Epithelial cell of proximal tubule (primary cell): ENCODE data around the gene SACM1L. TPM values are rescaled to one million over a fixed set of nuclear protein-coding genes. Genes with fewer than 3 reads are reported as not detected.
"Not testable (repeated sequence)": the region's sequence is repeated elsewhere in the genome, so short reads cannot be mapped to it uniquely, and the experiment has no call there.

Experiments used
- DNase-seq: peaks from one replicate; pipeline ENCODE4 v3.0.0-alpha.2; 2011; ENCODE audit warnings: low read depth
- H3K4me3 ChIP-seq: 2 replicates; pipeline ENCODE4 v1.5.1; 2011; ENCODE audit warnings: low read depth, mild to moderate bottlenecking, low read length
- CTCF ChIP-seq: conservative IDR thresholded peaks from 2 replicates; pipeline ENCODE4 v1.5.1; 2012; ENCODE audit warnings: low read depth, mild to moderate bottlenecking, low read length
- total RNA-seq: library from RNA; depleted of rRNA; stranded (reverse); fragments of >200 nt; gene quantifications from 2 replicates; pipeline ENCODE4 v1.2.3, GENCODE V29; 2015

The SACM1L gene
- total RNA-seq, 1 donor from 2014 or later, result 15.2 TPM

DNA sequence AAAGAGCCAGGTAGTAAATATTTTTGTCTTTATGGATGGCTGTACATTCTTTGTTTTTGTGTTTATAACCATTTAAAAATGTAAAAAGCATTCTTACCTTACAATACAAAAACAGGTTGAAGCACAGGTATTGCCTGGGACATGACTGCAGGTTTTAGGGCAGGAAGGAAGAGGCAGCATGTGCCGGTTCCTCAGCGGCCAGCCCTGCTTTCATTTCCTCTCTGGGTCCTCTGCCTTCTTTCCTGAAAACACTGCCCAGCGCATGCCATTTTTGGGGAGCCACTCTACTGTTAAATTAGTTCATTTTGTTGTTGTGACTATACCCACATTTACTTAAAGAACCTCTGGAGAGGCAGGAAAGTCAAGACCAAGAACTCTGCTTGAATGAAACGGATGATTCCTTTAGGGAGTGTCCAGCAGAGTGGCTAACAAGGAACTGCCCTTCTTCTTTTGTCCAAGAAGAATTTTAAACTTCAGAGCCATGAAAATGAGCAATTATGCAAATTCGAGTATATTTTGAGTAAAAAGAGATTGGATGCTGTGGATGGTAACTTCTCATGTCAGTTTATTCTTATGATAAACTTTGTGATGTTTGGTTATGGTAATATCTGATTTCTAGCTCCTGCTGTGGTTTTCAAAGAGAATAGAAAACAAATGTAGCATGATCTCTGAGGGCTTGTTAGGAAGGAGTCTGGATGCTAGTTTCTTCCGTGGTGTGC lies 52.7 kb downstream of the SACM1L start:
- H3K4me3 ChIP-seq, result no peak overlapping the region
- no peak for TF ChIP-seq CTCF
- DNase-seq, result no peak

- TF ChIP-seq CTCF, result no peak
- H3K4me3 ChIP-seq, result no peak overlapping the region
Measured at GRCh38 chr3:45742461-45743089, 53.4 kb downstream of the SACM1L start.

DNA sequence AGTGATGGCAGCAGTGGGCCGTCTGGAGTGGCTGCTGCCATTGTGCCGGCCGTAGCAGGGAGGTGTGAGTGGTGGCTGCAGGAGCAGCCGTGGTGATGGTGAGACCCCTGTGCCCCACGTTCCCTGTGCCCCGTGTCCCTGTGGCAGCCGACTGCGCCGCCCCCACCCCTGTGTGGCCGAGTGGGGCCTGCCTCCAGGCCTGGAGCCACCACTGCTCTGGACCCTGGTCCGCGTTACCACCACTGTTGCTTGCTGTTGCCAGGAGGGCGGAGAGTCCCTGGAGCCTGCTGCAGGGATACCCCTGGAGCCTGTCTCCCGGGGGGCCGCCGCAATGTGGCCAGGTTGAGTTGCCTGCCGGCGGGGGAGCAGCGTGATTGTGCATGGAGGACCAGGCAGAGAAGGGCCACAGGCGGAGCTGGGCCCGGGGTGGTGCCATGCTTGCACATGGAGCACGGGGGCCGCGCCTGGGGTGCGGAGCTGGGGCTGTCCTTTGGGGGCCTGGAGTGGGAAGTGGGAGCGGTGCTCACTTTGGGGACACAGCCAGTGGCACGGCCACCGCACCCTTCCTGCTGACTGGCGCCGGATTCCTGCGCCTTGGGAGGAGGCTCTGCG lies 57.1 kb downstream of the SACM1L start:
- H3K4me3 ChIP-seq, result no peak overlapping the region
- TF ChIP-seq CTCF, result no peak
- no peak for DNase-seq

More at GRCh38 chr3:45742461-45743089, 53.4 kb downstream of the SACM1L start:
- no peak for DNase-seq

DNA sequence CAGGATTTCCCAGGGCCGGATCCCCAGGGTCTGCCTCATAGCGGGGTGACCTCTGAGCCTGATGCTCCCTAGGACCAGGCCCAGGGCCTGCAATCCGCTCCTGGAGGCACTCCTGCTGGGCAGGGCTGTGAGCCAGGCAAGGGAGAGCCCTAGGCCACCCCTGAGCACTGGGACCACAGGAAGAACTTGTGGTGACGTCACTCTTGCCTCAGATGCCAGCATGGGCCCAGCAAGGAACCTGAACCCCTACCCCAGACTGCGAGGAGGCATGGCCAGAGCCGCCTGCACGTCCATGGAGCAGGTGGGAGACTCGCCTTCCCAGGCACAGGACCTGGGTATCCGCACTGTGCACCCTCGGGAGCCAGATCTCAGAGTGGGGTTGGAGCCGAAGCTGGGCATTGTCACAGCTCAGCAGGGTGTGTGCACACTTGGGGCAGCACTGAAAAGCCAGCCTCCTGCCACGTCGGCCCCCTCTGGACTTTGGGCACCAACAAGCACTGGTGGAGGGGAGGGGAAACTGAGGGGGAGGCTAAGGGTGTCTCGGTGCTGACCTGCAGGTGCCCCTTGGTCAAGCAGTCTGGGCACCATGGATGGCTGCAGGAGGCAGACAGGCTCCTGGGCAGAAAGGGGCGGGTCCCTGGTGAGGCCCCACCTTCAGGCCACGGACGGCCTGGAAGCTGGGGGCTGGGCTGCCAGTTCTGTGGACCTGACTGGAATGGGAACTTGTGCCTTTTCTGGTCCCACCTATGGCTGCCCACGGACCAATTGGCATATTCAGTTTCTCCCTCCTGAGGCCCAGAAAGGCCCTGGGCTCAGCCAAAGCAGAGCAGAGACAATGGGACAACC lies 57.8 kb downstream of the SACM1L start:
- no peak overlapping the region for H3K4me3 ChIP-seq
- no peak for TF ChIP-seq CTCF
- DNase-seq, result no peak

GRCh38 chr3:45748068-45748467 lies 58.9 kb downstream of the SACM1L start:
- DNase-seq, result no peak
- TF ChIP-seq CTCF, result no peak
- no peak overlapping the region for H3K4me3 ChIP-seq

GRCh38 chr3:45749036-45749600 lies 59.9 kb downstream of the SACM1L start:
- DNase-seq, H3K4me3 ChIP-seq: not testable (repeated sequence)
